MM.1S (cell line): Measurements from ENCODE around the gene ARFGEF2.

ENCODE experiments used
- EZH2phosphoT487 ChIP-seq: fragments of 300-600 bp; sonication (generic); IDR thresholded peaks from 2 replicates; pipeline ENCODE4 v1.6.1; 2018; ENCODE audit warnings: antibody characterized with exemption, low read length
- TF ChIP-seq, protein P1 (sequence below): fragments of 300-600 bp; sonication (generic); IDR thresholded peaks from 2 replicates; pipeline ENCODE4 v1.5.1; 2016; ENCODE audit warnings: antibody characterized with exemption, low read length, mixed read lengths

DNA sequence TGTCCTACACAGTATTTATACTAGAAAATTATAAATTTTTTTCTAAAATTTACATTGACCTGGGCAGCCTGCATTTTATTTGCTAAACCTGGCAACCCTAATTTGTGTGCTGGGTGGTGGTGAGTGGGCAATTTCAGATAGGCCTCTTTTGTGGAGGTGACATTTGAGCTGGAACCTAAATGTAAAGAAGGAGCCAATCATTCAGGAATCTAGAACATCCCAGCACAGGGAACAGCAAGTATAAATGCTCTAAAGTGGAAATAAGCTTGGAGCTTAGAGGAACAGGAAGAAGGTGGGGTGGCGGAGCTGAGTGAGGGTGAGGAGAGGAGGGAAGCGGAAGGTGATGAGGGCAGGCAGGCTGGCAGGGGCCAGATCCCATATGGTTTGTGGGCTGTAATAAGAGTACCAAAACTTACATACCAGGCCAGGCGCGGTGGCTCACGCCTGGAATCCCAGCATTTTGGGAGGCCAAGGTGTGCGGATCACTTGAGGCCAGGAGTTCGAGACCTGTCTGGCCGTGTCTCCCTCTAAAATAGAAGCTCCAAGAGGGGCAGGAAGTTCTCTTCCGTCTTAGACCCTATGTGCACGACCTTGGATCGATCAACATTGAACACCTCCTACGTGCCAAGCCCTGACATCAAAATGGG lies 124.1 kb downstream of the ARFGEF2 start:
- TF ChIP-seq, protein P1, sequence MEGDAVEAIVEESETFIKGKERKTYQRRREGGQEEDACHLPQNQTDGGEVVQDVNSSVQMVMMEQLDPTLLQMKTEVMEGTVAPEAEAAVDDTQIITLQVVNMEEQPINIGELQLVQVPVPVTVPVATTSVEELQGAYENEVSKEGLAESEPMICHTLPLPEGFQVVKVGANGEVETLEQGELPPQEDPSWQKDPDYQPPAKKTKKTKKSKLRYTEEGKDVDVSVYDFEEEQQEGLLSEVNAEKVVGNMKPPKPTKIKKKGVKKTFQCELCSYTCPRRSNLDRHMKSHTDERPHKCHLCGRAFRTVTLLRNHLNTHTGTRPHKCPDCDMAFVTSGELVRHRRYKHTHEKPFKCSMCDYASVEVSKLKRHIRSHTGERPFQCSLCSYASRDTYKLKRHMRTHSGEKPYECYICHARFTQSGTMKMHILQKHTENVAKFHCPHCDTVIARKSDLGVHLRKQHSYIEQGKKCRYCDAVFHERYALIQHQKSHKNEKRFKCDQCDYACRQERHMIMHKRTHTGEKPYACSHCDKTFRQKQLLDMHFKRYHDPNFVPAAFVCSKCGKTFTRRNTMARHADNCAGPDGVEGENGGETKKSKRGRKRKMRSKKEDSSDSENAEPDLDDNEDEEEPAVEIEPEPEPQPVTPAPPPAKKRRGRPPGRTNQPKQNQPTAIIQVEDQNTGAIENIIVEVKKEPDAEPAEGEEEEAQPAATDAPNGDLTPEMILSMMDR: no peak
- no peak for TF ChIP-seq EZH2phosphoT487
